Stimulated activated naive B cell treated with anti-CD40 and anti-IgM and Interleukin-4, amounts not matched to agents 10 μg/mL and 1 μg/mL and 100 μg/mL, for 72 hours (primary cell): ENCODE data around the gene XYLB.
"Not testable (repeated sequence)": the region's sequence is repeated elsewhere in the genome, so short reads cannot be mapped to it uniquely, and the experiment has no call there.

ENCODE experiments used
- ATAC-seq, 2 donors: fragments of 150-1000 bp; cut with Tn5 transposase; replicated peaks; 2 replicates each; pipeline ENCODE4 v1.10.0; 2021; ENCODE audit warnings: moderate library complexity in 1 of 2
- DNase-seq: peaks from one replicate; pipeline ENCODE4 v3.0.0; 2021
- H3K27ac Mint-ChIP-seq: one replicate; pipeline ENCODE4 v1.8.0; 2022; ENCODE audit warnings: mild to moderate bottlenecking, mixed read lengths
- H3K27me3 Mint-ChIP-seq, 2 donors: one replicate each; pipeline ENCODE4 v1.8.0; 2022; ENCODE audit warnings: mixed read lengths in 2 of 2
- H3K36me3 Mint-ChIP-seq, 2 donors: one replicate each; pipeline ENCODE4 v1.8.0; 2022; ENCODE audit warnings: mixed read lengths in 2 of 2, mild to moderate bottlenecking in 1 of 2
- H3K4me1 Mint-ChIP-seq, 2 donors: one replicate each; pipeline ENCODE4 v1.8.0; 2022; ENCODE audit warnings: mixed read lengths in 2 of 2, mild to moderate bottlenecking in 1 of 2
- H3K4me3 Mint-ChIP-seq, 2 donors: one replicate each; pipeline ENCODE4 v1.8.0; 2022; ENCODE audit warnings: mild to moderate bottlenecking in 2 of 2, mixed read lengths in 2 of 2, moderate library complexity in 1 of 2
- H3K9me3 Mint-ChIP-seq, 2 donors: one replicate each; pipeline ENCODE4 v1.8.0; 2022; ENCODE audit warnings: mixed read lengths in 2 of 2, mild to moderate bottlenecking in 1 of 2

XYLB gene

DNA sequence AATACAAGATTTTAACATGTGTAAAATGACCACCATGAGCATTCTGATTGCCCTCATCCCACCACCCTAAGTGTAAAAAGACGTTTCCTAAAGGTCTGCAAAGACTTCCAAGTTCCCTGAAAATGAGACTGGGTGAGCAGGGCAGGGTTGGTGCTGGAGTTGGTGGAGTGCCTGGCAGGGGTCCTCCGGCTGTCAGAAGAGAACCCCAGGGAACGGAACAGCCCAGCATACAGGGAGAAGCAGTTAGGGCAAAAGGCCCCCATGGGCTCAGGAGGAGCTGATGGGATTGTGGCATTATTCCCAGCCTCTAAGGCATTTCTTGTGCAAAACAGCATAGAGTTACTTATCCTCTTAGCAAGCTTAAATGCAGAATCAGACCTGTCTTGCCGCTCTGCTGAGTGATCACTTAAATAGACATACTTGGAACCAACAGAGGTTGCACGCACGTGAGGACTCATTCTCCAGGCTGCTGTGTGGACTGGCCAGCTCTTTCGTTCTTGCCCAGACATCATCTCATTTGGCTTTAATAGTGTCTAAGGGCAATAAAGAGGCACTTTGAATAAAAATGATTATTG, 36.0 kb downstream of the XYLB start:
- Mint-ChIP-seq H3K27me3 (no peaks in the 10 kb centered on the region), H3K36me3 (peaks cover 18 to 32% of the 10 kb centered on the region in 2 donors)

GRCh38 chr3:38383156-38383875, 36.7 kb downstream of the XYLB start:
- peaks cover 18 to 32% of the 10 kb centered on the region in 2 donors for H3K36me3 Mint-ChIP-seq

More for the DNA sequence above, 36.0 kb downstream of the XYLB start:
- H3K27ac Mint-ChIP-seq: no peak overlapping the region
- peaks cover 9 to 18% of the 10 kb centered on the region in 2 donors for H3K9me3 Mint-ChIP-seq
- no peaks in the 10 kb centered on the region for H3K4me1 Mint-ChIP-seq
- no peak overlapping the region for H3K4me3 Mint-ChIP-seq
- no peak for ATAC-seq
- DNase-seq: no peak

DNA sequence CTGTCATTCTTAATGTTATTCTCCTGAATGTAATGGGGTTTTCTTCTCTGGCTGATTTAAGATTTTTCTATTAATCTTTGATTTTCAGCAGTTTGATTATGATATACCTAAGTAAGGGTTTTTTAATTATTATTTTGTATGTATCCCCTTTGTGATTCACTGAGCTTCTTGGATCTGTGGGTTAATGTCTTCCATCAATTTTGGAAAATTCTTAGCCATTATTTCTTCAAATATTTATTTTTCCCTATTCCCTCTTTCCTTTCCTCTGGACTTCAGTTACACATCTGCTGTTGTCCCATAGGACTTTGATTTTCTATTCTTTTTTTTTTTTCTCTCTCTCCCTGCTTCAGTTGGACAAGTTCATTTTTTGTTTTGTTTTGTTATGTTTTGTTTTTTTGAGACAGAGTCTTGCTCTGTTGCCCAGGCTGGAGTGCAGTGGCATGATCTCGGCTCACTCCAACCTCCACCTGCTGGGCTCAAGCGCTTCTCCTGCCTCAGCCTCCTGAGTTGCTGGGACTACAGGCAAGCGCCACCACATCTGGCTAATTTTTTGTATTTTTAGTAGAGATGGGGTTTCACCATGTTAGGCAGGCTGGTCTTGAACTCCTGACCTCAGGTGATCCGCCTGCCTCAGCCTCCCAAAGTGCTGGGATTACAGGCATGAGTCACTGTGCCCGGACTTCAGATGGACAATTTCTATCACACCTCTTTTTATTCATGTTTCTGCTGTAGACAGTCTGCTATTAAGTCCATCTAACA, 40.6 kb downstream of the XYLB start:
- Mint-ChIP-seq H3K9me3 (peaks cover 4 to 12% of the 10 kb centered on the region in 2 donors), H3K36me3 (peaks cover 8 to 15% of the 10 kb centered on the region in 2 donors), H3K4me3 (no peak overlapping the region), H3K27ac (no peak overlapping the region), H3K27me3 (no peaks in the 10 kb centered on the region), H3K4me1 (no peaks in the 10 kb centered on the region)
- DNase-seq (no peak), ATAC-seq (no peak)

More at GRCh38 chr3:38383156-38383875, 36.7 kb downstream of the XYLB start:
- Mint-ChIP-seq H3K27me3 (no peaks in the 10 kb centered on the region), H3K4me1 (no peaks in the 10 kb centered on the region), H3K9me3 (peaks cover 9 to 21% of the 10 kb centered on the region in 2 donors), H3K27ac (no peak overlapping the region), H3K4me3 (no peak overlapping the region)
- no peak for DNase-seq
- no peak for ATAC-seq

GRCh38 chr3:38387862-38388261, 41.3 kb downstream of the XYLB start:
- Mint-ChIP-seq H3K9me3 (peaks cover 4 to 10% of the 10 kb centered on the region in 2 donors), H3K27ac (no peak overlapping the region), H3K4me3 (no peak overlapping the region), H3K27me3 (no peaks in the 10 kb centered on the region), H3K36me3 (peaks cover 4 to 12% of the 10 kb centered on the region in 2 donors), H3K4me1 (no peaks in the 10 kb centered on the region)
- ATAC-seq (no peak), DNase-seq (no peak)

GRCh38 chr3:38392604-38393163, 46.1 kb downstream of the XYLB start:
- Mint-ChIP-seq H3K4me1 (no peaks in the 10 kb centered on the region), H3K36me3 (peaks cover 0 to 2% of the 10 kb centered on the region in 2 donors), H3K4me3 (no peak overlapping the region), H3K27me3 (no peaks in the 10 kb centered on the region), H3K9me3 (peaks cover 0 to 3% of the 10 kb centered on the region in 2 donors), H3K27ac (peak overlapping the region; percentile 79)
- DNase-seq: no peak
- ATAC-seq: no peak

GRCh38 chr3:38396239-38396638, 49.7 kb downstream of the XYLB start:
- Mint-ChIP-seq H3K4me1 (no peaks in the 10 kb centered on the region), H3K27me3 (no peaks in the 10 kb centered on the region), H3K36me3 (peaks cover 0 to 8% of the 10 kb centered on the region in 2 donors), H3K4me3 (no peak overlapping the region), H3K9me3 (no peaks in the 10 kb centered on the region), H3K27ac (no peak overlapping the region)
- ATAC-seq: no peak
- no peak for DNase-seq

DNA sequence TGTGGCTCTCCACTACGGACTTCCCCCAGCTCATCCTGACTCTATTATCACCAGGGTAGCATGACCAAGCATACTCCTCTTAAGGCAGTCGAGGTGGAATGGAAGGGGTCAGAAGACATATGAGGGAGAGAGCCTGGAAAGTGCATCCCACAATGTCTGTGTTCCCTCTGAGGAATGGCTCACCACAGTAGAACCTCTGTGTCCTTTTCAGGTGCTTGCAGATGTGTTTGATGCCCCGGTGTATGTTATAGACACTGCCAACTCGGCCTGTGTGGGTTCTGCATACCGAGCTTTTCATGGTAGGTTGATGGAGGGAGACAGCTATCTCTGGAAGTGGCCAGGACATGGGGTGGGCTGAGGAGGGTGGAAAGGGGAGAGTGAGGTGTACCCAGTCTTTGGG, 50.3 kb downstream of the XYLB start:
- Mint-ChIP-seq H3K4me3 (no peak overlapping the region), H3K4me1 (no peaks in the 10 kb centered on the region), H3K27ac (no peak overlapping the region), H3K27me3 (no peaks in the 10 kb centered on the region), H3K36me3 (peaks cover 0 to 8% of the 10 kb centered on the region in 2 donors), H3K9me3 (no peaks in the 10 kb centered on the region)
- ATAC-seq (no peak), DNase-seq (no peak)

- ATAC-seq (no peak), DNase-seq (no peak)
- H3K27ac Mint-ChIP-seq: no peak overlapping the region
- H3K36me3 Mint-ChIP-seq: peaks cover 0 to 8% of the 10 kb centered on the region in 2 donors
- no peaks in the 10 kb centered on the region for H3K27me3 Mint-ChIP-seq
- H3K4me1 Mint-ChIP-seq: no peaks in the 10 kb centered on the region
- H3K4me3 Mint-ChIP-seq: no peak overlapping the region
- no peaks in the 10 kb centered on the region for H3K9me3 Mint-ChIP-seq
These were observed 50.7 kb downstream of the XYLB start for GRCh38 chr3:38397320-38397719.

- no peaks in the 10 kb centered on the region for H3K27me3 Mint-ChIP-seq
- peaks cover 2 to 4% of the 10 kb centered on the region in 2 donors for H3K9me3 Mint-ChIP-seq
- no peak for ATAC-seq
- peaks cover 6 to 17% of the 10 kb centered on the region in 2 donors for H3K36me3 Mint-ChIP-seq
- DNase-seq: no peak
- H3K4me3 Mint-ChIP-seq: no peak overlapping the region
- no peak overlapping the region for H3K27ac Mint-ChIP-seq
- H3K4me1 Mint-ChIP-seq: no peaks in the 10 kb centered on the region
These were observed 54.8 kb downstream of the XYLB start for GRCh38 chr3:38401246-38401962.

GRCh38 chr3:38404286-38404685, 57.7 kb downstream of the XYLB start:
- no peak for DNase-seq
- Mint-ChIP-seq H3K4me1 (no peaks in the 10 kb centered on the region), H3K27ac (no peak overlapping the region), H3K27me3 (no peaks in the 10 kb centered on the region), H3K4me3 (no peak overlapping the region), H3K36me3 (peaks cover 6 to 8% of the 10 kb centered on the region in 2 donors), H3K9me3 (peaks cover 2 to 4% of the 10 kb centered on the region in 2 donors)
- no peak for ATAC-seq

DNA sequence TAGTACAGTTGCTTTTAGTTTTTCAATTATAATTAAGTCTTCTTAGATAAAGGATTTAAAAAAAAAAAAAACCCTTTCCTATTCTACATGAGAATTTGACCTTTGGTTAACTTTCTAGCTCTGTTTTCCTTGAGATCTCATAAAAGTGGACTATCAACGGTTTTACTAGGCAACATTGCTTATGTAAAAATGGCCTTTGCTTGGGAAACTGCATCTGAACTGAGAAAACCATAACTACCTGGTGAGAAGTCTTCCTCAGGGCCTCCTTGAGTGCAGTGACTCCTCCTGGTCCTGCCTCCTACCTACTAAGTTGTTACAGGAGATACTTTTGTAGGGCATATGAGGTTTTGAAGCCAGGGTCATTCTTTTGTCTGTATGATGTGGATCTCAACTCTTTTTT, 65.0 kb downstream of the XYLB start:
- ATAC-seq: no peak
- Mint-ChIP-seq H3K27me3 (peaks cover 0 to 8% of the 10 kb centered on the region in 2 donors), H3K36me3 (no peaks in the 10 kb centered on the region), H3K4me1 (no peaks in the 10 kb centered on the region), H3K9me3 (peaks cover 0 to 4% of the 10 kb centered on the region in 2 donors), H3K4me3 (no peak overlapping the region), H3K27ac (no peak overlapping the region)
- DNase-seq: no peak

- not testable (repeated sequence) for ATAC-seq, DNase-seq, H3K27me3 Mint-ChIP-seq, H3K27ac Mint-ChIP-seq, H3K4me1 Mint-ChIP-seq, H3K9me3 Mint-ChIP-seq, H3K4me3 Mint-ChIP-seq, H3K36me3 Mint-ChIP-seq
These were observed 74.2 kb downstream of the XYLB start for GRCh38 chr3:38420758-38421157.

- DNase-seq (no peak), ATAC-seq (no peak)
- H3K4me3 Mint-ChIP-seq: no peak overlapping the region
- no peak overlapping the region for H3K27ac Mint-ChIP-seq
- H3K27me3 Mint-ChIP-seq: peaks cover 0 to 5% of the 10 kb centered on the region in 2 donors
- H3K36me3 Mint-ChIP-seq: no peaks in the 10 kb centered on the region
- no peaks in the 10 kb centered on the region for H3K9me3 Mint-ChIP-seq
- no peaks in the 10 kb centered on the region for H3K4me1 Mint-ChIP-seq
These were observed 75.2 kb downstream of the XYLB start for GRCh38 chr3:38421679-38422336.
